Measurements from ENCODE around the gene ZBTB20. TPM values are rescaled to one million over a fixed set of nuclear protein-coding genes. Genes with fewer than 3 reads are reported as not detected.

Gene ZBTB20
- total RNA-seq, 1 donor: 32.9 TPM

- Histone ChIP-seq H3K27me3 (ENCODE audit: insufficient read depth, low read length) (no peaks in the 10 kb centered on the region), H3K27ac (ENCODE audit: low read depth, low read length) (peak overlapping the region; percentile 47), H3K4me2 (ENCODE audit: insufficient read depth, low read length) (peak overlapping the region; percentile 81), H2AFZ (ENCODE audit: low read length) (peak overlapping the region; percentile 68), H3K9me3 (ENCODE audit: low read depth, low read length) (no peaks in the 10 kb centered on the region), H3K4me3 (ENCODE audit: insufficient read depth, low read length) (peak overlapping the region; percentile 59), H3K4me1 (ENCODE audit: insufficient read depth, low read length) (peaks cover 5% of the 10 kb centered on the region), H3K36me3 (ENCODE audit: insufficient read depth, low read length) (peaks cover 4% of the 10 kb centered on the region), H4K20me1 (ENCODE audit: insufficient read depth, low read length) (peaks cover 7% of the 10 kb centered on the region), H3K79me2 (ENCODE audit: insufficient read depth, low read length) (peaks cover 14% of the 10 kb centered on the region)
- TF ChIP-seq CTCF (IDR thresholded peaks at IDR 0.05; ENCODE audit: extremely low read depth, low read depth, low read length): peak; percentile 30
- no peak for DNase-seq (ENCODE audit: insufficient read length, low spot score, missing footprints)
Measured at GRCh38 chr3:114584734-114585371, 562.2 kb downstream of the ZBTB20 start.

- no peak for DNase-seq (ENCODE audit: insufficient read length, low spot score, missing footprints)
- H3K9me3 ChIP-seq (ENCODE audit: low read depth, low read length): no peaks in the 10 kb centered on the region
- H3K4me3 ChIP-seq (ENCODE audit: insufficient read depth, low read length): no peak overlapping the region
- no peak overlapping the region for H3K27ac ChIP-seq (ENCODE audit: low read depth, low read length)
- no peak for TF ChIP-seq CTCF (IDR thresholded peaks at IDR 0.05; ENCODE audit: extremely low read depth, low read depth, low read length)
- H4K20me1 ChIP-seq (ENCODE audit: insufficient read depth, low read length): peaks cover 5% of the 10 kb centered on the region
- H3K79me2 ChIP-seq (ENCODE audit: insufficient read depth, low read length): peaks cover 10% of the 10 kb centered on the region
- no peak overlapping the region for H3K4me2 ChIP-seq (ENCODE audit: insufficient read depth, low read length)
- no peak overlapping the region for H2AFZ ChIP-seq (ENCODE audit: low read length)
- peaks cover 4% of the 10 kb centered on the region for H3K36me3 ChIP-seq (ENCODE audit: insufficient read depth, low read length)
- H3K27me3 ChIP-seq (ENCODE audit: insufficient read depth, low read length): no peaks in the 10 kb centered on the region
- peaks cover 5% of the 10 kb centered on the region for H3K4me1 ChIP-seq (ENCODE audit: insufficient read depth, low read length)
Measured at GRCh38 chr3:114582929-114583328, 564.2 kb downstream of the ZBTB20 start.

- H3K4me1 ChIP-seq (ENCODE audit: insufficient read depth, low read length): no peaks in the 10 kb centered on the region
- H4K20me1 ChIP-seq (ENCODE audit: insufficient read depth, low read length): peaks cover 8% of the 10 kb centered on the region
- H3K27me3 ChIP-seq (ENCODE audit: insufficient read depth, low read length): no peaks in the 10 kb centered on the region
- H3K27ac ChIP-seq (ENCODE audit: low read depth, low read length): no peak overlapping the region
- H3K4me2 ChIP-seq (ENCODE audit: insufficient read depth, low read length): no peak overlapping the region
- H3K36me3 ChIP-seq (ENCODE audit: insufficient read depth, low read length): no peaks in the 10 kb centered on the region
- no peak for TF ChIP-seq CTCF (IDR thresholded peaks at IDR 0.05; ENCODE audit: extremely low read depth, low read depth, low read length)
- no peak overlapping the region for H3K4me3 ChIP-seq (ENCODE audit: insufficient read depth, low read length)
- H3K9me3 ChIP-seq (ENCODE audit: low read depth, low read length): no peaks in the 10 kb centered on the region
- DNase-seq (ENCODE audit: insufficient read length, low spot score, missing footprints): no peak
- peaks cover 9% of the 10 kb centered on the region for H3K79me2 ChIP-seq (ENCODE audit: insufficient read depth, low read length)
- no peak overlapping the region for H2AFZ ChIP-seq (ENCODE audit: low read length)
Measured at GRCh38 chr3:114572364-114573062, 574.6 kb downstream of the ZBTB20 start.

- no peak overlapping the region for H3K27ac ChIP-seq (ENCODE audit: low read depth, low read length)
- no peaks in the 10 kb centered on the region for H3K4me1 ChIP-seq (ENCODE audit: insufficient read depth, low read length)
- no peaks in the 10 kb centered on the region for H3K36me3 ChIP-seq (ENCODE audit: insufficient read depth, low read length)
- no peak for DNase-seq (ENCODE audit: insufficient read length, low spot score, missing footprints)
- no peaks in the 10 kb centered on the region for H3K9me3 ChIP-seq (ENCODE audit: low read depth, low read length)
- H3K4me3 ChIP-seq (ENCODE audit: insufficient read depth, low read length): no peak overlapping the region
- TF ChIP-seq CTCF (IDR thresholded peaks at IDR 0.05; ENCODE audit: extremely low read depth, low read depth, low read length): no peak
- H3K27me3 ChIP-seq (ENCODE audit: insufficient read depth, low read length): no peaks in the 10 kb centered on the region
- no peak overlapping the region for H3K4me2 ChIP-seq (ENCODE audit: insufficient read depth, low read length)
- peaks cover 10% of the 10 kb centered on the region for H4K20me1 ChIP-seq (ENCODE audit: insufficient read depth, low read length)
- no peak overlapping the region for H2AFZ ChIP-seq (ENCODE audit: low read length)
- H3K79me2 ChIP-seq (ENCODE audit: insufficient read depth, low read length): peaks cover 16% of the 10 kb centered on the region
Measured at GRCh38 chr3:114571363-114571762, 575.7 kb downstream of the ZBTB20 start.
